CD14-positive monocyte (primary cell): ENCODE measurements around the gene CLEC11A. TPM values are rescaled to one million over a fixed set of nuclear protein-coding genes. Genes with fewer than 3 reads are reported as not detected.
A peak's percentile ranks its signal among the peaks of the same experiment; 100 is the strongest.

ENCODE experiments used
- DNase-seq, 3 donors: peaks; one replicate each; pipeline ENCODE4 v3.0.0-alpha.2; 2011 to 2022
- H2AFZ ChIP-seq: 2 replicates; pipeline ENCODE4 v1.6.0; 2012; ENCODE audit warnings: mild to moderate bottlenecking, low read depth, low read length, inconsistent platforms; ENCODE audit not compliant: insufficient read depth, poor library complexity, severe bottlenecking
- H3K27ac ChIP-seq, 2 donors: 1 replicate in 1 of 2; 2 replicates in 1 of 2; pipeline ENCODE4 v1.5.1; 2012 to 2013; ENCODE audit warnings: low read length in 2 of 2, control low read depth in 1 of 2, inconsistent platforms in 1 of 2, low read depth in 1 of 2, mild to moderate bottlenecking in 1 of 2
- H3K27me3 ChIP-seq, 2 donors: one replicate each; pipeline versions ENCODE4 v1.6.0 to v1.6.1; 2011 to 2013; ENCODE audit warnings: low read length in 2 of 2; ENCODE audit not compliant: control insufficient read depth in 2 of 2, insufficient read depth in 2 of 2
- H3K36me3 ChIP-seq, 2 donors: replicated peaks in 1 of 2; 1 replicate in 1 of 2; 2 replicates in 1 of 2; pipeline versions ENCODE4 v1.5.1 to v1.6.1; 2012 to 2013; ENCODE audit warnings: low read length in 2 of 2, control low read depth in 1 of 2, inconsistent platforms in 1 of 2, mild to moderate bottlenecking in 1 of 2; ENCODE audit not compliant: insufficient read depth in 2 of 2, control insufficient read depth in 1 of 2
- H3K4me1 ChIP-seq, 2 donors: 1 replicate in 1 of 2; 2 replicates in 1 of 2; pipeline versions ENCODE4 v1.5.1 to v1.6.1; 2012 to 2013; ENCODE audit warnings: low read length in 2 of 2, control low read depth in 1 of 2, inconsistent platforms in 1 of 2, mild to moderate bottlenecking in 1 of 2, moderate library complexity in 1 of 2; ENCODE audit not compliant: insufficient read depth in 2 of 2, control insufficient read depth in 1 of 2
- H3K4me2 ChIP-seq: replicated peaks from 2 replicates; pipeline ENCODE3; 2012; ENCODE audit warnings: low read length, moderate library complexity, mild to moderate bottlenecking; ENCODE audit not compliant: poor library complexity, severe bottlenecking; ENCODE audit errors: extremely low read depth
- H3K4me3 ChIP-seq, 3 experiments: fragments of 200-600 bp in 1 of 3; sonication (generic) in 1 of 3; replicated peaks in 1 of 3; 1 replicate in 2 of 3; 2 replicates in 1 of 3; pipeline ENCODE4 v1.5.1; 2011 to 2013; ENCODE audit warnings: low read length in 3 of 3, mild to moderate bottlenecking in 3 of 3, control low read depth in 2 of 3, low read depth in 2 of 3, inconsistent platforms in 1 of 3, moderate library complexity in 1 of 3
- H3K79me2 ChIP-seq: 2 replicates; pipeline ENCODE4 v1.6.0; 2012; ENCODE audit warnings: mild to moderate bottlenecking, control low read depth, inconsistent platforms, low read length, moderate library complexity; ENCODE audit not compliant: insufficient read depth
- H3K9ac ChIP-seq: 2 replicates; pipeline ENCODE4 v1.6.0; 2017; ENCODE audit warnings: low read length, mild to moderate bottlenecking; ENCODE audit not compliant: insufficient read depth, poor library complexity, severe bottlenecking
- H3K9me3 ChIP-seq, 2 donors: replicated peaks in 1 of 2; 1 replicate in 1 of 2; 2 replicates in 1 of 2; pipeline versions ENCODE4 v1.5.1 to v1.6.1; 2012 to 2013; ENCODE audit warnings: low read length in 2 of 2, control low read depth in 1 of 2; ENCODE audit not compliant: control insufficient read depth in 1 of 2, insufficient read depth in 1 of 2
- H4K20me1 ChIP-seq: 2 replicates; pipeline ENCODE4 v1.6.0; 2012; ENCODE audit warnings: mild to moderate bottlenecking, low read length, control low read depth, moderate library complexity; ENCODE audit not compliant: insufficient read depth
- H3K27ac Mint-ChIP-seq, 7 donors: one replicate each; pipeline ENCODE4 v1.8.0; 2020; ENCODE audit warnings: mild to moderate bottlenecking in 7 of 7, mixed read lengths in 7 of 7, moderate library complexity in 6 of 7, inconsistent platforms in 2 of 7
- H3K27me3 Mint-ChIP-seq, 3 donors: one replicate each; pipeline ENCODE4 v1.8.0; 2021 to 2022; ENCODE audit warnings: low read depth in 3 of 3, mild to moderate bottlenecking in 3 of 3, mixed read lengths in 3 of 3, moderate library complexity in 3 of 3, inconsistent platforms in 1 of 3
- H3K36me3 Mint-ChIP-seq, 2 donors: one replicate each; pipeline ENCODE4 v1.8.0; 2020; ENCODE audit warnings: mixed read lengths in 2 of 2, inconsistent platforms in 1 of 2, mild to moderate bottlenecking in 1 of 2
- H3K4me1 Mint-ChIP-seq: one replicate; pipeline ENCODE4 v1.8.0; 2020; ENCODE audit warnings: mild to moderate bottlenecking, mixed read lengths
- H3K4me3 Mint-ChIP-seq, 2 donors: one replicate each; pipeline ENCODE4 v1.8.0; 2020; ENCODE audit warnings: mild to moderate bottlenecking in 2 of 2, mixed read lengths in 2 of 2, moderate library complexity in 1 of 2
- H3K9me3 Mint-ChIP-seq, 7 donors: one replicate each; pipeline ENCODE4 v1.8.0; 2020 to 2022; ENCODE audit warnings: mixed read lengths in 7 of 7, mild to moderate bottlenecking in 6 of 7, moderate library complexity in 6 of 7, inconsistent platforms in 2 of 7
- WGBS: methylation state at CpG from one replicate; pipeline ENCODE4 v1.1.5; 2013; ENCODE audit warnings: missing lambda C conversion rate; ENCODE audit not compliant: insufficient coverage; 5-methylcytosine and 5-hydroxymethylcytosine counted together
- intact Hi-C, 2 donors: fragments of 100-400 bp; cut with micrococcal nuclease; formaldehyde crosslinking; loops; one replicate each; pipeline versions ENCODE4 v1.15.0 to v1.15.1; 2023
- polyA plus RNA-seq, 3 donors: library from polyadenylated mRNA; depleted of rRNA in 1 of 3; unstranded in 2 of 3; stranded (reverse) in 1 of 3; fragments of 300-500 nt in 2 of 3; fragments of >200 nt in 1 of 3; fragmentation: Illumina TruSeq in 2 of 3; gene quantifications; 1 replicate in 2 of 3; 2 replicates in 1 of 3; pipeline ENCODE4 v1.2.3, GENCODE V29; 2012 to 2021
- TF ChIP-seq, protein P1 (sequence below): fragments of 200-600 bp; IDR thresholded peaks from one replicate; pipeline ENCODE4 v1.8.0; 2022; ENCODE audit warnings: antibody characterized with exemption, mild to moderate bottlenecking

Gene CLEC11A
- polyA plus RNA-seq, 3 donors: 8.2 to 49.1 (median 12.4) TPM

- H3K36me3 ChIP-seq: no peaks in the 10 kb centered on the region
- no peak overlapping the region for H3K9ac ChIP-seq
- H3K9me3 Mint-ChIP-seq: peaks cover 0 to 23% (median 14%) of the 10 kb centered on the region in 7 donors
- no peak overlapping the region for H3K4me3 Mint-ChIP-seq
- H3K4me3 ChIP-seq: no peak overlapping the region
- H3K27me3 Mint-ChIP-seq: peaks cover 53 to 86% (median 72%) of the 10 kb centered on the region in 3 donors
- WGBS: 89% methylated on average over 8 of the region's 10 CpGs
- no peak overlapping the region for H3K27ac ChIP-seq
- TF ChIP-seq, protein P1, sequence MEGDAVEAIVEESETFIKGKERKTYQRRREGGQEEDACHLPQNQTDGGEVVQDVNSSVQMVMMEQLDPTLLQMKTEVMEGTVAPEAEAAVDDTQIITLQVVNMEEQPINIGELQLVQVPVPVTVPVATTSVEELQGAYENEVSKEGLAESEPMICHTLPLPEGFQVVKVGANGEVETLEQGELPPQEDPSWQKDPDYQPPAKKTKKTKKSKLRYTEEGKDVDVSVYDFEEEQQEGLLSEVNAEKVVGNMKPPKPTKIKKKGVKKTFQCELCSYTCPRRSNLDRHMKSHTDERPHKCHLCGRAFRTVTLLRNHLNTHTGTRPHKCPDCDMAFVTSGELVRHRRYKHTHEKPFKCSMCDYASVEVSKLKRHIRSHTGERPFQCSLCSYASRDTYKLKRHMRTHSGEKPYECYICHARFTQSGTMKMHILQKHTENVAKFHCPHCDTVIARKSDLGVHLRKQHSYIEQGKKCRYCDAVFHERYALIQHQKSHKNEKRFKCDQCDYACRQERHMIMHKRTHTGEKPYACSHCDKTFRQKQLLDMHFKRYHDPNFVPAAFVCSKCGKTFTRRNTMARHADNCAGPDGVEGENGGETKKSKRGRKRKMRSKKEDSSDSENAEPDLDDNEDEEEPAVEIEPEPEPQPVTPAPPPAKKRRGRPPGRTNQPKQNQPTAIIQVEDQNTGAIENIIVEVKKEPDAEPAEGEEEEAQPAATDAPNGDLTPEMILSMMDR: no peak
- H3K4me1 Mint-ChIP-seq: peaks cover 45% of the 10 kb centered on the region
- H3K36me3 Mint-ChIP-seq: peaks cover 0 to 5% of the 10 kb centered on the region in 2 donors
- peaks cover 5 to 58% of the 10 kb centered on the region in 2 donors for H3K27me3 ChIP-seq
- no peak overlapping the region for H3K27ac Mint-ChIP-seq
- H3K9me3 ChIP-seq: no peaks in the 10 kb centered on the region
- peaks cover 10% of the 10 kb centered on the region for H3K79me2 ChIP-seq
- intact Hi-C loops: loop anchor here in 1 of 2 donors (5.0 kb wide), 1 partner anchor 61 kb away; no protein-coding TSS in a partner anchor
- no peak overlapping the region for H3K4me2 ChIP-seq
- DNase-seq: no peak
- H3K4me1 ChIP-seq: peaks cover 33 to 49% of the 10 kb centered on the region in 2 donors
- no peaks in the 10 kb centered on the region for H4K20me1 ChIP-seq
- H2AFZ ChIP-seq: no peak overlapping the region
Measured at GRCh38 chr19:50721441-50722137, 1.6 kb upstream of the CLEC11A start.

DNA sequence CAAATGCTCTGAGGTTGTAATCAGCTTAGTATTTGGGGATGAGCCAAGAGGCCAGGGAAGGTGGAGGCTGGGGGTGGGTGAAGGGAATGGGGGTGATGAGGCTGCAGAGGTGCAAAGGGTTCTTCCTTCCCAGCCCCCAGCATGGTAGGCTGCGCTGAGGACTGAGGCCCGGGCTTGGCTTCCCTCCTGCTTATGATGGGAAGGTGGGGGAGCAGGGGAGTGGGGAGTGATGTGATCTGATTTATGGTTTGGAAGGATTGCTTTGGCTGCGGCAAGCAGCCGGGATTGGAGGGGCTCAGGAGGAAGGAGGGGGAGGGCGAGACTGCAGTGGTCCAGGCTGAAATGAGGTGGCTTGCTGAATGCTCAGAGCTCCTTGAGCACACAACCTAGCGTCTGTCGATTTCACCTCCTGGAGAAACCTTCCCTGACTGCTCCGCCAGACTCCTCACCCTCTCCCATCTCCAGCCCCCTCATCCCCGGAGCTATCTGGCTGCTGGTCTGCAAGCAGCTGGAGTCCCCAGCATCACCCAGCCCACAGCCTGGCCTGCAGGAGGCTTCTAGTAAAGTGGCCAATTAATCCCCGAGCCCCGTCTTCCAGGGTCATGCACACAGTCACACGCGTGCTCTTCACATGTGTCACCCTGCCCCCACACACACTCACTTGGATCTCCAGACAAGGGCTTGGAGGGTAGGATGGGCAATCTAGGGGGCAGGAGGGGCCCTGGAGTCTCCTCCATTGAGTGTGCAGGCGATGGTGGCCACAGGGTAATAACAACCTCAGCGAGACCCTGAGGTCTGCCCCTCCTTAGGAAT, 757 bp upstream of the CLEC11A start:
- H3K9ac ChIP-seq: no peak overlapping the region
- intact Hi-C loops: loop anchor here in 1 of 2 donors (5.0 kb wide), 1 partner anchor 60 kb away; no protein-coding TSS in a partner anchor
- peak overlapping the region; percentile 85 to 96 for H3K4me3 Mint-ChIP-seq
- H3K4me1 Mint-ChIP-seq: peaks cover 48% of the 10 kb centered on the region
- H3K36me3 ChIP-seq: no peaks in the 10 kb centered on the region
- H3K4me1 ChIP-seq: peaks cover 33 to 49% of the 10 kb centered on the region in 2 donors
- TF ChIP-seq, protein P1: no peak
- H3K4me3 ChIP-seq: peak overlapping the region in 1 of 3 experiments; percentile 78
- 56% methylated on average over 9 of the region's 15 CpGs for WGBS
- H3K4me2 ChIP-seq: peak overlapping the region; percentile 85
- H2AFZ ChIP-seq: peak overlapping the region; percentile 55
- no peak for DNase-seq
- peaks cover 5 to 50% of the 10 kb centered on the region in 2 donors for H3K27me3 ChIP-seq
- no peaks in the 10 kb centered on the region for H4K20me1 ChIP-seq
- H3K9me3 ChIP-seq: no peaks in the 10 kb centered on the region
- H3K36me3 Mint-ChIP-seq: peaks cover 0 to 8% of the 10 kb centered on the region in 2 donors
- no peak overlapping the region for H3K27ac Mint-ChIP-seq
- no peak overlapping the region for H3K27ac ChIP-seq
- peaks cover 10% of the 10 kb centered on the region for H3K79me2 ChIP-seq
- H3K9me3 Mint-ChIP-seq: peaks cover 0 to 22% (median 14%) of the 10 kb centered on the region in 7 donors
- H3K27me3 Mint-ChIP-seq: peaks cover 50 to 84% (median 73%) of the 10 kb centered on the region in 3 donors
